Measurements from ENCODE around the gene CD3E. TPM values are rescaled to one million over a fixed set of nuclear protein-coding genes. Genes with fewer than 3 reads are reported as not detected.

CD3E gene
- total and polyA plus RNA-seq, 10 donors = 20.5 to 89.2 (median 55.0) TPM

GRCh38 chr11:118320515-118320914, 16.0 kb downstream of the CD3E start:
- Histone ChIP-seq H3K27me3 (replicated peaks in 1 of 7) (peaks cover 0 to 7% (median 0%) of the 10 kb centered on the region in 7 donors), H3K27ac (peak overlapping the region in 2 of 8 donors; percentile 42 to 82), H3K9me3 (no peaks in the 10 kb centered on the region), H3K4me1 (peaks cover 23 to 75% (median 62%) of the 10 kb centered on the region in 6 donors), H3K4me3 (no peak overlapping the region), H3K36me3 (no peaks in the 10 kb centered on the region)
- no peak for DNase-seq
- TF ChIP-seq POLR2A (IDR thresholded peaks at IDR 0.05) (no peak), CTCF (IDR thresholded peaks at IDR 0.05 in 8 of 11, conservative IDR thresholded peaks at IDR 0.05 in 3 of 11) (no peak), POLR2AphosphoS5 (IDR thresholded peaks at IDR 0.05) (no peak)
- intact Hi-C loops (cut with DNase I; ENCODE audit: low total_unique reads) = no loop called here
- 76 to 95% (median 86%) methylated on average over 3 of the region's 3 CpGs for WGBS, 5 donors

- intact Hi-C loops (cut with DNase I; ENCODE audit: low total_unique reads) = no loop called here
- peak overlapping the region in 5 of 8 donors; percentile 4 to 43 (median 30) for H3K27ac ChIP-seq
- no peak for DNase-seq
- WGBS, 5 donors = 74 to 83% (median 80%) methylated on average over 5 of the region's 5 CpGs
- no peak overlapping the region for H3K4me3 ChIP-seq
- H3K9me3 ChIP-seq = no peaks in the 10 kb centered on the region
- TF ChIP-seq CTCF (IDR thresholded peaks at IDR 0.05 in 8 of 11, conservative IDR thresholded peaks at IDR 0.05 in 3 of 11) (no peak), POLR2A (IDR thresholded peaks at IDR 0.05) (no peak), POLR2AphosphoS5 (IDR thresholded peaks at IDR 0.05) (no peak)
- H3K4me1 ChIP-seq = peaks cover 19 to 65% (median 52%) of the 10 kb centered on the region in 6 donors
- no peaks in the 10 kb centered on the region for H3K36me3 ChIP-seq
- peaks cover 0 to 7% (median 0%) of the 10 kb centered on the region in 7 donors for H3K27me3 ChIP-seq (replicated peaks in 1 of 7)
Observed at GRCh38 chr11:118321386-118322082, 17.0 kb downstream of the CD3E start.

GRCh38 chr11:118322721-118323120, 18.2 kb downstream of the CD3E start:
- Histone ChIP-seq H3K4me1 (peaks cover 15 to 53% (median 40%) of the 10 kb centered on the region in 6 donors), H3K27me3 (replicated peaks in 1 of 7) (no peaks in the 10 kb centered on the region), H3K36me3 (no peaks in the 10 kb centered on the region), H3K4me3 (no peak overlapping the region), H3K27ac (peak overlapping the region in 2 of 8 donors; percentile 42 to 54), H3K9me3 (no peaks in the 10 kb centered on the region)
- peak; percentile 74 for DNase-seq
- no peak for TF ChIP-seq CTCF (IDR thresholded peaks at IDR 0.05 in 8 of 11, conservative IDR thresholded peaks at IDR 0.05 in 3 of 11)
- TF ChIP-seq POLR2A (IDR thresholded peaks at IDR 0.05) = no peak
- TF ChIP-seq POLR2AphosphoS5 (IDR thresholded peaks at IDR 0.05) = no peak
- WGBS, 5 donors = 91 to 98% (median 96%) methylated on average over 16 to 19 of the region's 19 CpGs
- intact Hi-C loops (cut with DNase I; ENCODE audit: low total_unique reads) = no loop called here

- Histone ChIP-seq H3K27me3 (replicated peaks in 1 of 7) (no peaks in the 10 kb centered on the region), H3K27ac (no peak overlapping the region), H3K36me3 (no peaks in the 10 kb centered on the region), H3K4me1 (peaks cover 2 to 27% (median 15%) of the 10 kb centered on the region in 6 donors), H3K9me3 (no peaks in the 10 kb centered on the region), H3K4me3 (no peak overlapping the region)
- TF ChIP-seq POLR2AphosphoS5 (IDR thresholded peaks at IDR 0.05) (no peak), POLR2A (IDR thresholded peaks at IDR 0.05) (no peak)
- no peak for DNase-seq
- intact Hi-C loops (cut with DNase I; ENCODE audit: low total_unique reads) = no loop called here
Observed at GRCh38 chr11:118325283-118325682, 20.8 kb downstream of the CD3E start.
